ENCODE results near the gene RNASEH2A. TPM values are rescaled to one million over a fixed set of nuclear protein-coding genes. Genes with fewer than 3 reads are reported as not detected.

Gene RNASEH2A
- total and polyA plus RNA-seq, 2 of the 13 experiments (the other 11 are each of a cell fraction or from before 2014, with no cell fraction given), result 25.1 to 35.8 TPM

DNA sequence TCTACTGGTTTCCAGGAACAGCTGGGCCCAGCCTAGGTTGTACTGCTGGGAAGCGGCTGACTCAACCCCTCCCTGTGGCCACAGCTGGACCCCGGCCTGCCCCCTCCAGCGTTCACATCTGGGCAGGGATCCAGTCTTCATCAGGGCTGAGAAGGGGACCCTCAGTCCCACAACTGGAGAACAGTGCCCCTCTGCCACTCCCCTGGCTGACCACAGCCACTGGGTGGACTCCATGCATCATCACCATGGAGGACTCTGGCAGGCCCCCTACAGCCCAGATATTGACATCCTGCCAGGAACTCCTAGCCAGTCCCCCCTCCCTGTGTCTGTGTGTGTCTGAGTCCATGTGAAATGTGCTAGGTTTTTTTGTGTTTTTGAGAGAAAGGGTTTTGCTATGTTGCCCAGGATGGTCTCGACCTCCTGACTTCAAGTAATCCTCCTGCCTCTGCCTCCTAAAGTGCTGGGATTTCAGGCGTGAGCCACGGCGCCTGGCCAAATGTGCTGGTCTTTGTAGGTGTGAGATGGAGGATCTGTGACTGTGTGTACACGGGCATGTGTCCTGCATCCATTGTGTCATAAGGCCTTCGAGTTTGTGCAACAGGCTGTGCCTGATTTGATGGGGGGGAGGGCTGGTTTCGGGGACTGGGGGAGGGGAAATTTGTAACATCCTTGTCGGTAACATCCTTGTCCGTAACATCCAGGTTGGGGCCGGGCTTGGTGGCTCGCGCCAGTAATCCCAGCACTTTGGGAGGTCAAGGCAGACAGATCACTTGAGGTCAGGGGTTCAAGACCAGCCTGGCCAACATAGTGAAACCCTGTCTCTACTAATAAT lies 27.0 kb upstream of the RNASEH2A start (continued):
- TF ChIP-seq CBX1 (IDR thresholded peaks at IDR 0.05; ENCODE audit: low read depth) (no peak), ZNF317 (CRISPR knock-in tag; IDR thresholded peaks at IDR 0.05) (no peak), ZZZ3 (CRISPR knock-in tag; IDR thresholded peaks at IDR 0.05; ENCODE audit: borderline replicate concordance) (no peak), ARID2 (CRISPR knock-in tag; IDR thresholded peaks at IDR 0.05; ENCODE audit: borderline replicate concordance) (no peak), SATB2 (CRISPR knock-in tag; IDR thresholded peaks at IDR 0.05) (no peak), ZBTB7B (CRISPR knock-in tag; IDR thresholded peaks at IDR 0.05) (peak; percentile 51; the same call in 1 of the 2 replicates), ZNF101 (CRISPR knock-in tag; IDR thresholded peaks at IDR 0.05; ENCODE audit: borderline replicate concordance, low read depth) (no peak), ATM (IDR thresholded peaks at IDR 0.05; ENCODE audit: borderline replicate concordance) (no peak), MLLT10 (CRISPR knock-in tag; IDR thresholded peaks at IDR 0.05) (no peak), ZNF501 (CRISPR knock-in tag; IDR thresholded peaks at IDR 0.05) (no peak), ZNF224 (CRISPR knock-in tag; IDR thresholded peaks at IDR 0.05) (0 out of 2 replicates have a peak, but pooled peaks have one; percentile 46), RNF2 (conservative IDR thresholded peaks at IDR 0.05; ENCODE audit: low read depth) (no peak), KAT2B (IDR thresholded peaks at IDR 0.05; ENCODE audit: borderline replicate concordance, low read depth, low read length) (no peak)
- TF ChIP-seq, protein P1, sequence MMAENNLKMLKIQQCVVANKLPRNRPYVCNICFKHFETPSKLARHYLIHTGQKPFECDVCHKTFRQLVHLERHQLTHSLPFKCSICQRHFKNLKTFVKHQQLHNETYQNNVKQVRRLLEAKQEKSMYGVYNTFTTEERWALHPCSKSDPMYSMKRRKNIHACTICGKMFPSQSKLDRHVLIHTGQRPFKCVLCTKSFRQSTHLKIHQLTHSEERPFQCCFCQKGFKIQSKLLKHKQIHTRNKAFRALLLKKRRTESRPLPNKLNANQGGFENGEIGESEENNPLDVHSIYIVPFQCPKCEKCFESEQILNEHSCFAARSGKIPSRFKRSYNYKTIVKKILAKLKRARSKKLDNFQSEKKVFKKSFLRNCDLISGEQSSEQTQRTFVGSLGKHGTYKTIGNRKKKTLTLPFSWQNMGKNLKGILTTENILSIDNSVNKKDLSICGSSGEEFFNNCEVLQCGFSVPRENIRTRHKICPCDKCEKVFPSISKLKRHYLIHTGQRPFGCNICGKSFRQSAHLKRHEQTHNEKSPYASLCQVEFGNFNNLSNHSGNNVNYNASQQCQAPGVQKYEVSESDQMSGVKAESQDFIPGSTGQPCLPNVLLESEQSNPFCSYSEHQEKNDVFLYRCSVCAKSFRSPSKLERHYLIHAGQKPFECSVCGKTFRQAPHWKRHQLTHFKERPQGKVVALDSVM (CRISPR knock-in tag; IDR thresholded peaks at IDR 0.05), result no peak
- TF ChIP-seq, protein P2, sequence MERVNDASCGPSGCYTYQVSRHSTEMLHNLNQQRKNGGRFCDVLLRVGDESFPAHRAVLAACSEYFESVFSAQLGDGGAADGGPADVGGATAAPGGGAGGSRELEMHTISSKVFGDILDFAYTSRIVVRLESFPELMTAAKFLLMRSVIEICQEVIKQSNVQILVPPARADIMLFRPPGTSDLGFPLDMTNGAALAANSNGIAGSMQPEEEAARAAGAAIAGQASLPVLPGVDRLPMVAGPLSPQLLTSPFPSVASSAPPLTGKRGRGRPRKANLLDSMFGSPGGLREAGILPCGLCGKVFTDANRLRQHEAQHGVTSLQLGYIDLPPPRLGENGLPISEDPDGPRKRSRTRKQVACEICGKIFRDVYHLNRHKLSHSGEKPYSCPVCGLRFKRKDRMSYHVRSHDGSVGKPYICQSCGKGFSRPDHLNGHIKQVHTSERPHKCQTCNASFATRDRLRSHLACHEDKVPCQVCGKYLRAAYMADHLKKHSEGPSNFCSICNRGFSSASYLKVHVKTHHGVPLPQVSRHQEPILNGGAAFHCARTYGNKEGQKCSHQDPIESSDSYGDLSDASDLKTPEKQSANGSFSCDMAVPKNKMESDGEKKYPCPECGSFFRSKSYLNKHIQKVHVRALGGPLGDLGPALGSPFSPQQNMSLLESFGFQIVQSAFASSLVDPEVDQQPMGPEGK (CRISPR knock-in tag; IDR thresholded peaks at IDR 0.05), result peak; percentile 71
- TF ChIP-seq, protein P3, sequence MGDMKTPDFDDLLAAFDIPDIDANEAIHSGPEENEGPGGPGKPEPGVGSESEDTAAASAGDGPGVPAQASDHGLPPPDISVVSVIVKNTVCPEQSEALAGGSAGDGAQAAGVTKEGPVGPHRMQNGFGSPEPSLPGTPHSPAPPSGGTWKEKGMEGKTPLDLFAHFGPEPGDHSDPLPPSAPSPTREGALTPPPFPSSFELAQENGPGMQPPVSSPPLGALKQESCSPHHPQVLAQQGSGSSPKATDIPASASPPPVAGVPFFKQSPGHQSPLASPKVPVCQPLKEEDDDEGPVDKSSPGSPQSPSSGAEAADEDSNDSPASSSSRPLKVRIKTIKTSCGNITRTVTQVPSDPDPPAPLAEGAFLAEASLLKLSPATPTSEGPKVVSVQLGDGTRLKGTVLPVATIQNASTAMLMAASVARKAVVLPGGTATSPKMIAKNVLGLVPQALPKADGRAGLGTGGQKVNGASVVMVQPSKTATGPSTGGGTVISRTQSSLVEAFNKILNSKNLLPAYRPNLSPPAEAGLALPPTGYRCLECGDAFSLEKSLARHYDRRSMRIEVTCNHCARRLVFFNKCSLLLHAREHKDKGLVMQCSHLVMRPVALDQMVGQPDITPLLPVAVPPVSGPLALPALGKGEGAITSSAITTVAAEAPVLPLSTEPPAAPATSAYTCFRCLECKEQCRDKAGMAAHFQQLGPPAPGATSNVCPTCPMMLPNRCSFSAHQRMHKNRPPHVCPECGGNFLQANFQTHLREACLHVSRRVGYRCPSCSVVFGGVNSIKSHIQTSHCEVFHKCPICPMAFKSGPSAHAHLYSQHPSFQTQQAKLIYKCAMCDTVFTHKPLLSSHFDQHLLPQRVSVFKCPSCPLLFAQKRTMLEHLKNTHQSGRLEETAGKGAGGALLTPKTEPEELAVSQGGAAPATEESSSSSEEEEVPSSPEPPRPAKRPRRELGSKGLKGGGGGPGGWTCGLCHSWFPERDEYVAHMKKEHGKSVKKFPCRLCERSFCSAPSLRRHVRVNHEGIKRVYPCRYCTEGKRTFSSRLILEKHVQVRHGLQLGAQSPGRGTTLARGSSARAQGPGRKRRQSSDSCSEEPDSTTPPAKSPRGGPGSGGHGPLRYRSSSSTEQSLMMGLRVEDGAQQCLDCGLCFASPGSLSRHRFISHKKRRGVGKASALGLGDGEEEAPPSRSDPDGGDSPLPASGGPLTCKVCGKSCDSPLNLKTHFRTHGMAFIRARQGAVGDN (CRISPR knock-in tag; IDR thresholded peaks at IDR 0.05), result peak; percentile 8; the same call in 1 of the 2 replicates
- TF ChIP-seq, protein P4, sequence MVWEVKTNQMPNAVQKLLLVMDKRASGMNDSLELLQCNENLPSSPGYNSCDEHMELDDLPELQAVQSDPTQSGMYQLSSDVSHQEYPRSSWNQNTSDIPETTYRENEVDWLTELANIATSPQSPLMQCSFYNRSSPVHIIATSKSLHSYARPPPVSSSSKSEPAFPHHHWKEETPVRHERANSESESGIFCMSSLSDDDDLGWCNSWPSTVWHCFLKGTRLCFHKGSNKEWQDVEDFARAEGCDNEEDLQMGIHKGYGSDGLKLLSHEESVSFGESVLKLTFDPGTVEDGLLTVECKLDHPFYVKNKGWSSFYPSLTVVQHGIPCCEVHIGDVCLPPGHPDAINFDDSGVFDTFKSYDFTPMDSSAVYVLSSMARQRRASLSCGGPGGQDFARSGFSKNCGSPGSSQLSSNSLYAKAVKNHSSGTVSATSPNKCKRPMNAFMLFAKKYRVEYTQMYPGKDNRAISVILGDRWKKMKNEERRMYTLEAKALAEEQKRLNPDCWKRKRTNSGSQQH (CRISPR knock-in tag; IDR thresholded peaks at IDR 0.05; ENCODE audit: low read depth), result 0 out of 2 replicates have a peak, but pooled peaks have one; percentile 29
